NB4 (cell line): ENCODE measurements around the gene HMCES.

Source experiments
- CTCF ChIP-seq: IDR thresholded peaks from one replicate; pipeline ENCODE4 v1.5.1; 2012; ENCODE audit warnings: low read depth, low read length
- MAX ChIP-seq: IDR thresholded peaks from 2 replicates; pipeline ENCODE4 v1.6.1; 2011; ENCODE audit warnings: low read depth, low read length
- MYC ChIP-seq: IDR thresholded peaks from 2 replicates; pipeline ENCODE4 v1.6.1; 2011; ENCODE audit warnings: low read depth, low read length
- POLR2A ChIP-seq: IDR thresholded peaks from 2 replicates; pipeline ENCODE4 v1.6.1; 2011; ENCODE audit warnings: mild to moderate bottlenecking; ENCODE audit not compliant: insufficient read length; ENCODE audit errors: extremely low read depth

- TF ChIP-seq POLR2A (no peak), CTCF (no peak), MYC (no peak), MAX (no peak)
Observed at GRCh38 chr3:129327510-129327909, 48.8 kb downstream of the HMCES start.
